IMR-90 (cell line): ENCODE data around the gene PLXNA3. TPM values are rescaled to one million over a fixed set of nuclear protein-coding genes. Genes with fewer than 3 reads are reported as not detected.

Source experiments
- ATAC-seq: fragments of 200-7000 bp; cut with Tn5 transposase; 2 replicates; pipeline ENCODE4 v1.9.1; 2020; ENCODE audit warnings: low read depth, mild to moderate bottlenecking, moderate library complexity
- BruUV-seq: library from RNA; stranded (reverse); fragments of 400-500 nt; replicated peaks from 2 replicates; lab custom pipeline; 2021; lab: Mats Ljungman, UMichigan
- CTCF ChIA-PET: fragments of 300-600 bp; formaldehyde crosslinking; extraction: SDS; loops from one replicate; lab custom pipeline; 2021; ENCODE audit warnings: antibody characterized with exemption; lab: Yijun Ruan, JAX
- POLR2A ChIA-PET: fragments of 300-600 bp; sonication (Branson Sonifier 250); formaldehyde crosslinking; loops from one replicate; lab custom pipeline; 2022; ENCODE audit warnings: antibody characterized with exemption; ENCODE audit not compliant: unreplicated experiment; lab: Charles Lee
- DNase-seq: peaks from one replicate; pipeline ENCODE4 v3.0.0; 2013
- H2AFZ ChIP-seq: replicated peaks from 2 replicates; pipeline ENCODE3; 2013; ENCODE audit warnings: low read length, mild to moderate bottlenecking; ENCODE audit not compliant: poor library complexity
- H2AK5ac ChIP-seq: 2 replicates; pipeline ENCODE4 v1.6.1; 2013; ENCODE audit warnings: low read depth, low read length, inconsistent platforms
- H2AK9ac ChIP-seq: replicated peaks from 2 replicates; pipeline ENCODE3; 2013; ENCODE audit warnings: mild to moderate bottlenecking, low read depth, low read length, moderate library complexity; ENCODE audit not compliant: poor library complexity
- H2BK120ac ChIP-seq: 2 replicates; pipeline ENCODE4 v1.6.1; 2013; ENCODE audit warnings: low read depth, low read length, inconsistent platforms
- H2BK15ac ChIP-seq: 3 replicates; pipeline ENCODE4 v1.6.1; 2013; ENCODE audit warnings: low read depth, low read length, inconsistent platforms
- H2BK20ac ChIP-seq: 2 replicates; pipeline ENCODE4 v1.6.1; 2013; ENCODE audit warnings: low read depth, mild to moderate bottlenecking, inconsistent platforms, low read length, moderate library complexity
- H2BK5ac ChIP-seq: 2 replicates; pipeline ENCODE4 v1.6.1; 2013; ENCODE audit warnings: mild to moderate bottlenecking, low read depth, low read length, inconsistent platforms; ENCODE audit not compliant: poor library complexity, severe bottlenecking
- H3K14ac ChIP-seq: replicated peaks from 2 replicates; pipeline ENCODE4 v1.6.1; 2013; ENCODE audit warnings: low read depth, low read length, inconsistent platforms
- H3K18ac ChIP-seq: 2 replicates; pipeline ENCODE4 v1.6.1; 2013; ENCODE audit warnings: low read depth, low read length, control low read depth
- H3K23ac ChIP-seq: 2 replicates; pipeline ENCODE4 v1.6.1; 2013; ENCODE audit warnings: low read depth, low read length, inconsistent platforms
- H3K27ac ChIP-seq: 2 replicates; pipeline ENCODE4 v1.5.1; 2013; ENCODE audit warnings: mild to moderate bottlenecking, control low read depth, low read length; ENCODE audit not compliant: insufficient read depth
- H3K27me3 ChIP-seq: 2 replicates; pipeline ENCODE4 v1.6.1; 2013; ENCODE audit warnings: low read length; ENCODE audit not compliant: control insufficient read depth, insufficient read depth
- H3K36me3 ChIP-seq: 2 replicates; pipeline ENCODE4 v1.6.1; 2013; ENCODE audit warnings: low read length, mixed read lengths; ENCODE audit not compliant: control insufficient read depth, insufficient read depth
- H3K4ac ChIP-seq: 2 replicates; pipeline ENCODE4 v1.6.1; 2013; ENCODE audit warnings: low read depth, low read length, inconsistent platforms
- H3K4me1 ChIP-seq: 2 replicates; pipeline ENCODE4 v1.6.1; 2013; ENCODE audit warnings: low read length, mixed read lengths; ENCODE audit not compliant: control insufficient read depth, insufficient read depth
- H3K4me2 ChIP-seq: 2 replicates; pipeline ENCODE4 v1.6.1; 2013; ENCODE audit warnings: low read depth, mild to moderate bottlenecking, control low read depth, low read length, moderate library complexity
- H3K4me3 ChIP-seq: 2 replicates; pipeline ENCODE4 v1.5.1; 2013; ENCODE audit warnings: low read depth, mild to moderate bottlenecking, control low read depth, low read length, moderate library complexity; ENCODE audit not compliant: insufficient read depth
- H3K56ac ChIP-seq: 2 replicates; pipeline ENCODE4 v1.6.1; 2013; ENCODE audit warnings: low read length, inconsistent platforms; ENCODE audit not compliant: insufficient read depth; ENCODE audit errors: extremely low read depth
- H3K79me1 ChIP-seq, 2 experiments: 2 replicates each; pipeline ENCODE4 v1.6.1; 2013; ENCODE audit warnings: low read length in 2 of 2, inconsistent platforms in 1 of 2, low read depth in 1 of 2
- H3K9ac ChIP-seq: 2 replicates; pipeline ENCODE4 v1.6.1; 2013; ENCODE audit warnings: low read depth, low read length, control low read depth
- H3K9me1 ChIP-seq: 2 replicates; pipeline ENCODE4 v1.6.1; 2013; ENCODE audit warnings: low read length, inconsistent platforms; ENCODE audit not compliant: insufficient read depth
- H3K9me3 ChIP-seq: 2 replicates; pipeline ENCODE4 v1.6.1; 2013; ENCODE audit warnings: low read length; ENCODE audit not compliant: control insufficient read depth, insufficient read depth
- H4K20me1 ChIP-seq: 2 replicates; pipeline ENCODE4 v1.6.1; 2013; ENCODE audit warnings: low read length, inconsistent platforms; ENCODE audit not compliant: insufficient read depth
- H4K5ac ChIP-seq: 2 replicates; pipeline ENCODE4 v1.6.1; 2013; ENCODE audit warnings: mild to moderate bottlenecking, low read depth, low read length, control low read depth
- H4K8ac ChIP-seq, 2 experiments: 2 replicates each; pipeline ENCODE4 v1.6.1; 2013; ENCODE audit warnings: low read depth in 2 of 2, low read length in 2 of 2, control low read depth in 1 of 2, inconsistent platforms in 1 of 2
- H4K91ac ChIP-seq: 2 replicates; pipeline ENCODE4 v1.6.1; 2013; ENCODE audit warnings: low read depth, low read length, inconsistent platforms; ENCODE audit not compliant: insufficient read depth
- BHLHE40 ChIP-seq: fragments of 150-350 bp; IDR thresholded peaks from 2 replicates; pipeline ENCODE4 v1.6.1; 2016; ENCODE audit warnings: mild to moderate bottlenecking, low read depth, low read length
- MAFK ChIP-seq: IDR thresholded peaks from 2 replicates; pipeline ENCODE4 v1.6.1; 2012; ENCODE audit warnings: low read depth, low read length, improper control_type of control experiment
- MAZ ChIP-seq: IDR thresholded peaks from 2 replicates; pipeline ENCODE4 v1.6.1; 2012; ENCODE audit warnings: low read depth, mild to moderate bottlenecking, low read length, improper control_type of control experiment, moderate library complexity, borderline replicate concordance
- POLR2A ChIP-seq: IDR thresholded peaks from 2 replicates; pipeline ENCODE4 v1.6.1; 2012; ENCODE audit warnings: mild to moderate bottlenecking, low read depth, low read length
- RAD21 ChIP-seq: IDR thresholded peaks from 2 replicates; pipeline ENCODE4 v1.6.1; 2012; ENCODE audit warnings: low read length, improper control_type of control experiment
- RCOR1 ChIP-seq: IDR thresholded peaks from 2 replicates; pipeline ENCODE4 v1.6.1; 2012; ENCODE audit warnings: mild to moderate bottlenecking, low read length, improper control_type of control experiment; ENCODE audit not compliant: insufficient replicate concordance
- SMC3 ChIP-seq: fragments of 150-350 bp; IDR thresholded peaks from 2 replicates; pipeline ENCODE4 v1.6.1; 2016; ENCODE audit warnings: low read depth, mild to moderate bottlenecking, antibody characterized with exemption, low read length, moderate library complexity
- WGBS, 2 experiments: methylation state at CpG; one replicate each; pipeline versions ENCODE4 v1.1.5 to v1.1.7; 2013; ENCODE audit warnings: missing lambda C conversion rate in 2 of 2; ENCODE audit not compliant: insufficient read length in 1 of 2; ENCODE audit errors: extremely low coverage in 2 of 2; 5-methylcytosine and 5-hydroxymethylcytosine counted together
- dilution Hi-C: fragments of 300-500 bp; cut with HindIII; formaldehyde crosslinking; loops from one replicate; pipeline ENCODE4 v1.14.3; 2018; ENCODE audit warnings: low sequenced_read_pairs; ENCODE audit not compliant: unreplicated experiment
- in situ Hi-C: fragments of 300-500 bp; cut with MboI; formaldehyde crosslinking; loops from 3 replicates; pipeline ENCODE4 v1.14.3; 2019; ENCODE audit warnings: low sequenced_read_pairs, inconsistent platforms, mixed read lengths
- intact Hi-C: fragments of 100-400 bp; cut with micrococcal nuclease; formaldehyde crosslinking; loops from 2 replicates; pipeline ENCODE4 v1.10.0; 2022
- polyA plus RNA-seq, 3 experiments: library from polyadenylated mRNA; depleted of rRNA; stranded (reverse); fragments of >200 nt; gene quantifications; 2 replicates each; pipeline ENCODE4 v1.2.3, GENCODE V29; 2012; ENCODE audit warnings: low replicate concordance in 1 of 3
- total RNA-seq: library from RNA; depleted of rRNA; stranded (reverse); fragments of >200 nt; gene quantifications from 2 replicates; pipeline ENCODE4 v1.2.3, GENCODE V29; 2012
- TF ChIP-seq, protein P1 (sequence below): conservative IDR thresholded peaks from 2 replicates; pipeline ENCODE4 v1.5.1; 2012; ENCODE audit warnings: mild to moderate bottlenecking, low read depth, low read length, improper control_type of control experiment
- TF ChIP-seq, protein P2 (sequence below): fragments of 150-350 bp; IDR thresholded peaks from 2 replicates; pipeline ENCODE4 v1.6.1; 2016; ENCODE audit warnings: low read depth, mild to moderate bottlenecking, low read length, moderate library complexity, borderline replicate concordance

PLXNA3 gene
- total and polyA plus RNA-seq, 2 of the 4 experiments (the other 2 are of a cell fraction): 4.3 to 111 TPM

DNA sequence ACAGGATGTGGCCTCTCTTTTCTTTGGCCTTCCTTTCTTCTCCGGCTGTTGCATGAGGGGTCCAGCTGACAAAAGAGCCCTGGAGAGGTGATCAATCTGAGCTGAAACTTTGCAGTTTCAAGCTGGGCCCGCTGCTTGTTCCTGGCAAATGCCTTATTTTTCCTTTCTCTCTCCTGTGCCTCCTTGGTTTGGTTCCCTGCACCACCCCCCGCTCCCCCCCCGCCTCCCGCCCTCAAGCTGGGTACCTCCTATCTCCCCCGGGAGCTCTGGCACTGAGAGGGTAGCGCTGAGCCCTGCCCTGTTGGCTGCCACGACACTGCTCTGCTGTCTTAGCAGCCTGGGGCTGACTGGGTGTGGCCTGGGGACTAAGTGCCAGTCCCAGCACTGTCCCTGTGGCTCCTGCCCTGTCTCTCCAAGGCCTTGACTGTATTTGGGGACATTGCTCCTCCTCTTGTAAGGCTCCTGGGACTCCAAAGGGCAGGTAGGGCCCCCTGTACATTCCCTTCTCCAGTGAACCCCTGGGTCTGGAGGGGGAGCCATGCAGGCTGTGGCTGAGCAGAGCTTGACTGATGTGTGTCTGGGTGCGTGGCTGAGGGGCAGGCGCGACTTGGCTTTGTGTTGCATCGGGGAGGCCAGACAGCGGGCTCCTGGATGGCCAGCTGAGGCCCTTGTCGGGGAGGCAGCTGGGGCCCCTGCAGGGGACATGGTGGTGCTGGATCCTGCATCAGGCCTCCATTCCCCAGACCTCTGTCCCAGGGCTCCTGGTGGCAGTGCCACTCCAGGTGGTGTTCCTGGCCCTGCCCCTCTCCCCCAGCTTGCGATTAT, 1.1 kb downstream of the PLXNA3 start:
- 60% methylated on average over 1 of the region's 15 CpGs; no CpG with 5 or more reads in 1 of the 2 experiments for WGBS, 2 experiments
- Histone ChIP-seq H2AFZ (peak overlapping the region; percentile 72), H2AK9ac (peak overlapping the region; percentile 96), H2BK5ac (peak overlapping the region; percentile 54), H3K14ac (peak overlapping the region; percentile 91), H4K20me1 (peaks cover 39% of the 10 kb centered on the region), H4K5ac (no peak overlapping the region; the same call in 1 of the 2 replicates), H3K4me3 (peak overlapping the region; percentile 74), H2AK5ac (peak overlapping the region; percentile 18), H3K9me3 (no peaks in the 10 kb centered on the region; the same call in 1 of the 2 replicates), H3K56ac (peak overlapping the region; percentile 61), H3K9me1 (no peaks in the 10 kb centered on the region), H3K9ac (peak overlapping the region; percentile 71), H4K91ac (peak overlapping the region; percentile 23; the same call in 1 of the 2 replicates), H3K4me1 (peaks cover 4% of the 10 kb centered on the region; the same call in 1 of the 2 replicates), H2BK120ac (no peak overlapping the region), H3K79me1 (peaks cover 0 to 16% of the 10 kb centered on the region in 2 experiments; a peak in 3 of 4 replicates), H3K36me3 (peaks cover 33% of the 10 kb centered on the region), H3K4me2 (peak overlapping the region; percentile 83), H3K18ac (no peak overlapping the region), H3K23ac (peak overlapping the region; percentile 94), H2BK15ac (no peak overlapping the region), H3K4ac (peak overlapping the region; percentile 91), H3K27me3 (no peaks in the 10 kb centered on the region), H4K8ac (peak overlapping the region in 1 of 2 experiments; percentile 25; a peak in 1 of 4 replicates), H2BK20ac (no peak overlapping the region), H3K27ac (peak overlapping the region; percentile 49)
- CTCF ChIA-PET: interaction anchor here (1.9 kb wide), 1 partner anchor 68 kb away, joined by 5 read pairs; no protein-coding TSS in a partner anchor
- dilution Hi-C loops (no loop called here), intact Hi-C loops (no loop called here), in situ Hi-C loops (no loop called here)
- DNase-seq: no peak
- POLR2A ChIA-PET: interaction anchor here (0.6 kb wide), 1 partner anchor 266 kb away, joined by 6 read pairs; no protein-coding TSS in a partner anchor
- peak; percentile 37 for ATAC-seq
- no TSS peak for BruUV-seq
- TF ChIP-seq, protein P1, sequence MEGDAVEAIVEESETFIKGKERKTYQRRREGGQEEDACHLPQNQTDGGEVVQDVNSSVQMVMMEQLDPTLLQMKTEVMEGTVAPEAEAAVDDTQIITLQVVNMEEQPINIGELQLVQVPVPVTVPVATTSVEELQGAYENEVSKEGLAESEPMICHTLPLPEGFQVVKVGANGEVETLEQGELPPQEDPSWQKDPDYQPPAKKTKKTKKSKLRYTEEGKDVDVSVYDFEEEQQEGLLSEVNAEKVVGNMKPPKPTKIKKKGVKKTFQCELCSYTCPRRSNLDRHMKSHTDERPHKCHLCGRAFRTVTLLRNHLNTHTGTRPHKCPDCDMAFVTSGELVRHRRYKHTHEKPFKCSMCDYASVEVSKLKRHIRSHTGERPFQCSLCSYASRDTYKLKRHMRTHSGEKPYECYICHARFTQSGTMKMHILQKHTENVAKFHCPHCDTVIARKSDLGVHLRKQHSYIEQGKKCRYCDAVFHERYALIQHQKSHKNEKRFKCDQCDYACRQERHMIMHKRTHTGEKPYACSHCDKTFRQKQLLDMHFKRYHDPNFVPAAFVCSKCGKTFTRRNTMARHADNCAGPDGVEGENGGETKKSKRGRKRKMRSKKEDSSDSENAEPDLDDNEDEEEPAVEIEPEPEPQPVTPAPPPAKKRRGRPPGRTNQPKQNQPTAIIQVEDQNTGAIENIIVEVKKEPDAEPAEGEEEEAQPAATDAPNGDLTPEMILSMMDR: no peak
- no peak for TF ChIP-seq BHLHE40
- TF ChIP-seq MAZ: no peak
- no peak for TF ChIP-seq MAFK
- no peak for TF ChIP-seq RCOR1
- TF ChIP-seq, protein P2, sequence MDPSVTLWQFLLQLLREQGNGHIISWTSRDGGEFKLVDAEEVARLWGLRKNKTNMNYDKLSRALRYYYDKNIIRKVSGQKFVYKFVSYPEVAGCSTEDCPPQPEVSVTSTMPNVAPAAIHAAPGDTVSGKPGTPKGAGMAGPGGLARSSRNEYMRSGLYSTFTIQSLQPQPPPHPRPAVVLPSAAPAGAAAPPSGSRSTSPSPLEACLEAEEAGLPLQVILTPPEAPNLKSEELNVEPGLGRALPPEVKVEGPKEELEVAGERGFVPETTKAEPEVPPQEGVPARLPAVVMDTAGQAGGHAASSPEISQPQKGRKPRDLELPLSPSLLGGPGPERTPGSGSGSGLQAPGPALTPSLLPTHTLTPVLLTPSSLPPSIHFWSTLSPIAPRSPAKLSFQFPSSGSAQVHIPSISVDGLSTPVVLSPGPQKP: no peak
- TF ChIP-seq RAD21: no peak
- TF ChIP-seq POLR2A: no peak
- no peak for TF ChIP-seq SMC3
